A375 (cell line): Measurements from ENCODE around the gene MIGA1. TPM values are rescaled to one million over a fixed set of nuclear protein-coding genes. Genes with fewer than 3 reads are reported as not detected.

Source experiments
- total RNA-seq: library from RNA; depleted of rRNA; stranded (reverse); fragments of >200 nt; shearing (Covaris generic); gene quantifications from 2 replicates; pipeline ENCODE4 v1.2.3, GENCODE V29; 2014; rRNA removed

The MIGA1 gene, protein sequence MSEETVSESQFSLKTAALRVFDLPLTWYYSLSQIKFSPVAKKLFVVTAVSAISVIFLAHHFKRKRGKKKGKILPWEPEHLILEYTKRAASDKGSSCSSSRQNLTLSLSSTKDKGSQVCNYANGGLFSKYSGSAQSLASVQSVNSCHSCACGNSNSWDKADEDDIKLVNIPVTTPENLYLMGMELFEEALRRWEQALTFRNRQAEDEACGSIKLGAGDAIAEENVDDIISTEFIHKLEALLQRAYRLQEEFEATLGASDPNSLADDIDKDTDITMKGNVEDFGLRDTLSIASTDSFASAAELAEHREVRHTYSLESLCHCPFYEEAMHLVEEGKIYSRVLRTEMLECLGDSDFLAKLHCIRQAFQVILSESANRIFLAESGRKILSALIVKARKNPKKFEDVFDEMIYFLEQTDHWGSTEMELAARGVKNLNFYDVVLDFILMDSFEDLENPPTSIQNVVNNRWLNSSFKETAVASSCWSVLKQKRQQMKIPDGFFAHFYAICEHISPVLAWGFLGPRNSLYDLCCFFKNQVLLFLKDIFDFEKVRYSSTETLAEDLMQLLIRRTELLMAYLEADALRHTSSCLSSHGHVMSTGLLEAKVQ
- 8.1 and 8.5 TPM in 2 replicates for total RNA-seq

DNA sequence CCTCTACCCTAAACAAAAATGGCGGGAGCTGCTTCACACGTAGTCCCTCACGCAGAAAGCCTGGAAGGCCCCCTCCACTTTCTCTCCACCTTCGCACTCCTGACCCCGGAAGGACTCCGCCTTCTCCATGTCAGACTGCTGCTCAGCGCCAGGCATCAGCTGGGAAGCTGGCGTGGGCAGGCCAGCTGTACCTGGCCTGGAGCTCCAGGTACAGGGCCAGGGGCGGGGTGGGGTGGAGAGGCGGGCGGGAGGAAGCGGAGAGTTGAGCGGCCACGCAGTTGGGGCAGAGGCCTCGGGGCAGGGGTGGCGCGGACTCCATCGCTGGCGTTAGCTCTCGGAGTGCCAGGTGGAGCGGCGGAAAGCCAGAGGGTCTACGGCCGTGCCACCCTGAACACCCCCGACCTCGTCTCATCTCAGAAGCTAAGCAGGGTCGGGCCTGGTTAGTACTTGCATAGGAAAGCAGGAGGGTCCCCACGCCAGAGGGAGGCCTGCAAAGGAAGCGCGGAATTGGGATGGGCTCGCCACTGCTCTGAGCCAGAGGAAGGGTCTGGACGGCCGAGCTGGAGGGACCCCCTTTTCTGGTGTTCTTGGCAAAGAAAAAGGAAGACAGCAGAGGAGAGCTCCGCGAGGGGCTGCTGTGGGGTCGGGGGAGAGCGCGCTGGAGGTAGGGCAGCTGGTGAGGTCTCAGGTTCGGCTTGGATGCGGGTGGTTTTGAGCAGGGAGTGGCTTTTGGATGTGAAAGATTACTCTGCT, at the start of gene MIGA1:
Gene MIGA1 (plus strand): TSS at position 121 of the 753 bp plus-strand sequence. CDS start 3,604 bp downstream, outside the sequence.

DNA sequence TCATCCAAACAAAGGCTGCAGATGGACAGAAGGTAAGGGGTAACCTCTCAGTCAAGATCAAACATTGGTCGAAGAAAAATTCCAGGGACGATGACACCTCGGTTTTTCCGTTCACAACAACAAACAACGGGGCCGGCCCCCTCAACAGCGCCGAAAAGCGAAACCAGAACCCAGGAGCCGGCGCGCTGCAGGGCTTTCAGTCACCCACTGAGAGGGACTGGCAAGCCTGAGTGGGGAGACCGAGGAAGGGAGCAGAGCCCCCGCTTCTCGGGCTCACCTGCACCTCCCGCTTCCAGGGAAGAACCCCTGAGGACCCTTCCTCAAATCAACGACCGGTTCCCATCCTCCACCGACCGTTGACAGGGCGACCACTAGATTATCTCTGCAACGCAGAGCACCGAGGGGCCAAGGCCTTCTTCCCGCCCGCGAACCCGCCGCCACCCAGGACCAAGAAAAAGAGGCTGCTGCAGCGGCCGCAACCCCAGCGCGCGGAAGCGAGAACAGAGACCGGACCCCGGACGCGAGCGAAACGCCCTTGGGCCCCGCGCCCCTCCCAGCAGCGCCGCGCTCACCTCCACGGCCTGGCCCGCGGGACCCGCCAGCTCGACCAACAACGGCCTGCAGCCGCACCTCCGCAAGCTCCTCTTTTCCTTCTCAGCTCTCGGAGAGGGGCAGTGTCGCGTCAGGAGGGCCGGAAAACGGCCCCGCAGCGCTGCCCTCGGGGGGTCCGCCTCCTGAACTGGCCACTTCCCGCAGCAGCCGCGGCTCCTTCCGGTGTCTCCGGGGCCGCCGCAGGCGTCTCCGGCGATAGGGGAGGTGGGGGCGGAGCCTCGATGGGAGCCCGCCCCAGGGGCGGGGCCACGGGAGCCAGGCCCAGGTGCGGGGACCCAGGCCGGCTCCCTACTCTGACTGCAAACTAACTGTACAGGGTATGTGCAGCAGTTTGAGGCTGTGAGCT, 20.1 kb upstream of the MIGA1 start, which contains the start of gene USP33:
Gene USP33 (minus strand): TSS at position 782 of the 958 bp plus-strand sequence. CDS start 18,155 bp downstream, outside the sequence.

DNA sequence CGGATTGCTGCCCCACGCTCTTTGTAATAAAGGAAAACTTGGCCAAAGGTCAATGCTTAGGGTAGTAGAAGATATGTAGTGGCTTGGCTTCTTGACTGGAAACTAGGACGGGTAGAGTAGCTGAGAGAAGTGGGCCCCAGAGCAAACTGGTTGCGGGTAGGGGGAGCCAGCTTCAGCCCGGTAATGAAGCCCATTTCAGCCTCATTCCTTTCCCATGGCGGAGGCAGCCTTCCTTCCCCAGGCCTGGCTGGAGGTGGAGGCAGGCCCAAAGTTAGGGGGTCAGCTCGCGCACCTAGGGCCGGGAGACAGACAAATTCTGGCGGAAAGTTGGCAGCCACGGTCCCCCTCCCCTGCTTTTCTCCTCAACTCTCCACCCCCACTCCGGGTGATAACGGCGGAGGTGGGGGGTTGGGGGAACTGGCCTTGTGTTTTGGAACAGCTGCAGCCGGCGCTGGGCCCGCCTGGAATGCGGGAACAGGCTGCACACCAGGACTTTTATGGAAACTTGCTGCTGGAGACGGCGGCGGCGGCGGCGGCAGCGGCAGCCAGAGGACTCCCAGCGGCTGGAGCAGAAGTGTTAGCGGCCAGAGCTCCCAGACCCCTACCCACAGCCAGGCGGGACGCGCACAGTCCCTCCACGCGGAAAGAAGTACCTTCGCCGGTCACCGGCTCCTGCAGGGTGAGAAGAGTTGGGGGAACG, 108.8 kb downstream of the MIGA1 start, which contains the start of gene NEXN:
Gene NEXN (plus strand): TSS at position 544 of the 700 bp plus-strand sequence. CDS start 27,483 bp downstream, outside the sequence.

Other genes starting within 250 kb of the MIGA1 start
- gene ZZZ3, start 97.0 kb upstream of the MIGA1 start, total RNA-seq = 96.7 and 109 TPM in 2 replicates
- 49.7 and 53.1 TPM in 2 replicates for gene USP33, start 19.8 kb upstream of the MIGA1 start, total RNA-seq
- 1.5 and 2.5 TPM in 2 replicates for gene NEXN, start 109.0 kb downstream of the MIGA1 start, total RNA-seq
- 159 and 163 TPM in 2 replicates for gene FUBP1, start 199.4 kb downstream of the MIGA1 start, total RNA-seq
- 4.1 and 15.8 TPM in 2 replicates for gene DNAJB4, start 225.3 kb downstream of the MIGA1 start, total RNA-seq